HG03460 (cell line): ENCODE data around the gene CFL1.
"Not testable (repeated sequence)": the region's sequence is repeated elsewhere in the genome, so short reads cannot be mapped to it uniquely, and the experiment has no call there.

ENCODE experiments used
- ATAC-seq: cut with Tn5 transposase; IDR thresholded peaks from one replicate; pipeline ENCODE4 v1.9.1; 2021; ENCODE audit not compliant: unreplicated experiment

Gene CFL1

GRCh38 chr11:65843811-65844210 is 14.2 kb downstream of the CFL1 start:
- no peak for ATAC-seq

DNA sequence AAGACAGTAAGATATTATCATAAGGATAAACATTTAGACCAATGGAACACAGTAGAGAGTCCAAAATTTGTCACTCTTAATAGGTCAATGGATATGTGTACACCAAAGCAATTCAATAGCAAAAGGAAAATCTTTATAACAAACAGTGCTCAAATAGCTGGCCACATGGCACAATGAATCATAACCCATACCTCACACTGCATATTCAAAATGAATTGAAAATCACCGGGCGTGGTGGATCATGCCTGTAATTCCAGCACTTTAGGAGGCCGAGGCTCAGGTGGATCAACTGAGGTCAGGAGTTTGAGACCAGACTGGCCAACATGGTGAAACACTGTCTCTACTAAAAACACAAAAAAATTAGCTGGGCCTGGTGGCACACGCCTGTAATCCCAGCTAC is 15.8 kb downstream of the CFL1 start:
- no peak for ATAC-seq

GRCh38 chr11:65834202-65834601 is 23.8 kb downstream of the CFL1 start:
- ATAC-seq: no peak

- ATAC-seq: peak; percentile 92
Observed at GRCh38 chr11:65833297-65834030, 24.5 kb downstream of the CFL1 start, which contains the start of gene SNX32. SNX32 (plus strand) TSS chr11:65833963; CDS start chr11:65834066, 103 bp downstream.

DNA sequence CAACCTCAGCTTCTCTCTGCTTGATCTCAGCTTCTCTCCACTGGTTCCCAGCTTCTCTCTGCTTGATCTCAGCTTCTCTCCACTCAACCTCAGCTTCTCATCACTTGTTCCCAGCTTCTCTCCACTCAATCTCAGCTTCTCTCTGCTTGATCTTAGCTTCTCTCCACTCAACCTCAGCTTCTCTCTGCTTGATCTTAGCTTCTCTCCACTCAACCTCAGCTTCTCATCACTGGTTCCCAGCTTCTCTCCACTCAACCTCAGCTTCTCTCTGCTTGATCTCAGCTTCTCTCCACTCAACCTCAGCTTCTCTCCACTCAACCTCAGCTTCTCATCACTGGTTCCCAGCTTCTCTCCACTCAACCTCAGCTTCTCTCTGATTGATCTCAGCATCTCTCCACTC is 25.7 kb downstream of the CFL1 start:
- not testable (repeated sequence) for ATAC-seq

DNA sequence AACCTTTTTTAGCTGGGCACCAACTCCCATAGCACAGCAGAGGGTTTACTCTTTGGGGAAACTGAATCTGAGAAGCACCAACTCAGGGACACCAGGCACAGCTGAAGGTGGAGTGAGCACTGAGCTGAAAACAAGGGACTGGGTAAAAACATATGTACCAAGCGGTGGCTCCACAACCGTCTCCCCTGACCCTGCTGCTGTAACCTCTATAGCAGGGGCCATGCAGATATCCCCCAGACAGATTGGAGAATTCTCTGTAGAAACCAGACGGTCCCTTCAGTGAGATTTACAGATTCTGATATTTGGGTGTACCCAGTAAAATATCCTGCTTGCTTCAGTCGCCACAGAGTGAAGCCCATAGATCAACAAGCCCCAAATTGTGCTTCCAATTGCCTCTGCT is 28.5 kb downstream of the CFL1 start:
- ATAC-seq: no peak

DNA sequence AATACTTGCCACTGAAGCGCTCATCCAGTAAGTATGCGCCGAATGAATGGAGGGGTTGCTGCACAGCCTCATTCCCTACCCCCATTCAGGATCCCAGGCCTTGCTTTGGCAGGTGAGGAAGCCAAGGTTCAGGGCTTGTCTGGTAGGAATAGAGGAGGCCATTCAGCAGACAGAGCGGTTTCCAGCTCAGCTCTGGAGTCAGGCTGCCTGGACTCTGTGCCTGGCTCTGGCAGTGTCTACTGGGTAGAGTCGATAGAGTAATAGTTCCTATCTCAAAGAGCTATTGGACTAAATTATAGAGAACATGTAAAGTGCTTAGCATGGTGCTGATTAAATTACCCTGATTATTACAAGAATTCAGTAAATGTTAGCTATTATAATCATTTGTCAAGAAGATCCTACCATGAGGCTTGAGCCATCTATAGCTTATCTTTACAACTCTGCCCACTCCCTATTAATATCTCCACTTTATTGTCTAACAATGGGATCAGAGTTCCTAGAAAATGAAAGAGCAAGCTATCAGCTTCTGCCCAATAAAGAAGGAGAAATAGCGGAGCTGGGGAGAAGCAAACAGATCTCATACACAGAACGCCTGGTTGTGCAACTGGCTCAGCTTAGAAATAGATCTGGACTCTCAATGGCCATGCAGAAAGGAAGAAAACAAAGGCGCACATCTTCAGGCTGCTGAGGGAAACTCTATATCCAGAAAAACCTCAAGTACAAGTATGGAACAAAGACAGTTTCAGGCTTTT is 30.8 kb downstream of the CFL1 start:
- no peak for ATAC-seq

DNA sequence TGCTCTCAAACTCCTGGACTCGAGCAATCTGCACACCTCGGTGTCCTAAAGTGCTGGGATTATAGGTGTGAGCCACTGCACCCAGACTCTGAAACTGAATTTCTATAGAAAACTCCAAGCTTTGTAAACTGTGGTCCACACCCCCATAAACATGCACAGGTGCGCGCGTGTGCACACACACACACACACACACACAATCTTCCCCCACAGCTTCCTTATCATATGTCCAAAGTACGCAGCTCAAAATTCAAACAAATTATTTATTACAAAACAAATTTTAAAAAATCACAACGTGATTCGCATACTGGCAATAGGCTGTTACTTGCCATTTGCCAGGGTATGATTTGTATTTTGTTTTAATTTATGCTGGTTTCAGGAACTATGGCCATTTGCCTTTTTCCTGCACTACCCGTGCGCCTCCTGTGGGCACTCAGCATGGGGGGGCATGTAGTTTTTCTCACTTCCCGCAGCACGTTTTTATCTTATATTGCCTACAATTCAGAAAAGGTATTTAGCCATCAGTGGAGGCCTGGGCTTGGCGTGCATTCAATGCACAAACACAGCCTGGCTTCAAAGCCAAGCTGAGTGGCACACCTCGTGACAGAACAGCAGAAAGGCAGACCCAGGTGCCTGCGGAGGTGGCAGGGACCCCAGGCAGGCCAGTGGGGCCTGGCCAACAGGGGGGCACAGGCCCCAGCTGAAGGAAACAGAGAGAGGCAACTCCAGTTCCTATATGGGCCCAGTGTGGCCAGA is 35.0 kb downstream of the CFL1 start:
- ATAC-seq: no peak

GRCh38 chr11:65821107-65821506 is 36.9 kb downstream of the CFL1 start:
- ATAC-seq: no peak

- ATAC-seq: peak; percentile 62
Observed at GRCh38 chr11:65817835-65818680, 39.9 kb downstream of the CFL1 start.

- no peak for ATAC-seq
Observed at GRCh38 chr11:65817312-65817834, 40.6 kb downstream of the CFL1 start.

- ATAC-seq: no peak
Observed at GRCh38 chr11:65816696-65817095, 41.3 kb downstream of the CFL1 start.

DNA sequence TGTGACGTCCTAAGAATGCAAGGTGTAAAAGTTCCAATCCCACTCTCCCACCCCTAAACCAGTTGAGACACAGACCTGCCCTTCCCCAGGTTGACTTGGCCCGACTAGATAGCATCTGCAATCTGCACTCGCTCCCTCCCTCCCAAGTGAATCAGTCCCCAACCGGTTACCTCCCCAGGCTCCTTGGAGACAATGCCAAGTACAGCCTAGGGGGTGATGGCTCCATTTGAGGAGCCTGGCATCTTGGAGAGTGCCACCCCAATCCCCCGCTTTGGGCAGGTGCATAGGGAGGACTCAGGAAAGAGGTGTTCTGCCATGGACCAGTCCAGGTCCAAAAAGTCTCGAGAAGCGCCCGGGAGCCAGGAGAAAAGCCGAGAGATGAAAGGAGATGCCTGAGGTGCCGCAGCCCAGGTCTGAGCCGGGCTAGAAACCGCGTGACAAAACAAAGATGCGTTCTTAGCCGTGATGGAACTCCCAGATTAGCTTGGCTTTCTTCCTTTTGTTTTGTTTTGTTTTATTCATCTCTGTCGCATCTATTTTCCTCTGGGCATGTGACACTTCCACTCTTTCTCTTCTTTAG is 42.9 kb downstream of the CFL1 start:
- no peak for ATAC-seq

DNA sequence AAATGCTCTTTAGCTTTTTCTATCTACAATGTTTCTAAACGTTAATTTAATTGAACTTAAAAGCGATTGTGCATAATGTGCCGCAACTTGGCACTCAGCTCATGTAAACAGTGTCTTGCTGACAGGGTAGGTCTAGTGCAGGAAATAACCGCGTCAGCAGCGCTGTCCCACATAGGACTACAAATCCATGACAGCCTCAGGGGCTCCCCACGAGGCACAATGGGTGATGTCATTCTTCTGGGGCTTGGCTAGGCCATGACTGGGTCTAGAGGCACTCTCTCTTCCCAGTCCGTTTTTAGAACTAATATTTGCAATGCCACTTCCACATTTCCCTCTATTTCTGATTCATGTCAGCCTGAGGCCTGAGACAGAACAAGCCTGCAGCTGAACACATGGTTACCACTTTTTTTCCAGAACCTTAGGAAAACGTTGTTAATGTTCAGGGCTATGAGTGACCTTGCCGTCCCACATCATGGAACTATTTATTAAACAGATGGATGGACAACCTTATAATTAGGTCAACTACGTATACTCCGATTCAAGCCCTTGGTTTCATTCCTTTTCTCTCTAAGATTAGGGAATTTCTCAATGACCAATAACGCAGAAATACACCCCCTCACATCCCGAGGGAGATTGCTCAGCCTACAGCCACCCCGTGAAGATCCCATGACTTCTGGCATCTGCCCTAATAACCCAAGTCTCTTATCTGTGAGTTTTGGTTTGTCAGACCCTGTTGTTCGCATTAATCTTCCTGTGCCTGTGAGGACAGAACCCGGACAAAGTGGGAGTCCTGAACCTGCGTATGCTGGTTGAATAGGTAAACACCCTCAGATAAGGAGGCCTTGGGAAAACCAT is 43.6 kb downstream of the CFL1 start:
- ATAC-seq: no peak

GRCh38 chr11:65811764-65812475 is 46.1 kb downstream of the CFL1 start:
- ATAC-seq: no peak

DNA sequence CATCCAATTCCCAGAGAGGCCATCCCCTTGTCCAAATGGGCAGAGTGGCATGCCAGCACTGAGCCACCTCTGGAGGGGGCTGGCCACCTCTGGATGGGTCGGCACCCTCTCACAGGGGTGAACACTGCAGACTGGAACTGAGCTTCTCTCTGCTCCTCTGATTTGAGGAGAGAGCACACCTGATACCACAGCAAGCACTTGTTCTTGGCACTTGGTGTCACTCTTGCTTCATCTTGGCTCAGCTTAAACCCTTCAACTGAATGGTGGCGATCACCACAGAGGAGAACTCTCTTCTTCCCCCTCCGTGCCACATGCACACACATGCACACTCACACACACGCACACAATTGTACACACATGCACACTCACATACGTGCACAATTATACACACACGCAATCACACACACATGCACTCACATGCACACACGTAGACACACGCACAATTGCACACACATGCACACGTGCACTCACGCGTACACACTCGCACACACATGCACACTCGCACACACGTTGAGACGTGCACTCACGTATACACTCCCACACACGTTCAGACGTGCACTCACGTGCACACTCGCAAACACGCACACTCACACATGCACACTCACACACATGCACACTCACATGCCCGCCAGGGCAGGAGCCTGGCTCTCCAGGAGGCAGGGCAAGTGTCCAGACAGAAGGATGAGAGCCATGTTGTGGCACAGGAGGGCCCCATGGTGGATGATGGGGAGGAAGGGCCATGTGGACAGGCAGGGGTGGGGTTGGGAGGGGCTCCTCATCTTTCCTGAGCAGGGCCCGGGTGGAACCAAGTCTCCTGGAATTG is 47.7 kb downstream of the CFL1 start:
- ATAC-seq: no peak

DNA sequence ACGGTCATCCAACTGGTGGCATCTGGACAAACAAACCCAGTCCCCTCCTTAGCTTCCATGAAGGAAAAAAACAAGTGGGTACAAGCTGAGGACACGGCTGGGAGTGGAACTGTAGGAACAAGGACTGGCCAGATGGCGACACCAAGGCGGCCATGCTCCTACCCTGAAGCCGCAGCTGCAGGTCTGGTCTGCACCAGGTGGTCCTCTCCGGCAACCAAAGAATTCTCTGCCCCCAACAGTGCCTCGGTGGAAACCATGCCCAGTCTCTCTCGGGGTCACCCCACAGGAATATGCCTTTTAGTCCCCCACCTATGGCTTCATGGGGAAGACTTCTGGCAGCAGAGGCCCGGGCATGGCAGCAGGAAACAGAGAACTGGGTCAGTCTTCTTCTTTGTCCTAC is 48.5 kb downstream of the CFL1 start:
- no peak for ATAC-seq
